Heart right ventricle (tissue), 16 donors: ENCODE results near the gene AP1G1. TPM values are rescaled to one million over a fixed set of nuclear protein-coding genes. Genes with fewer than 3 reads are reported as not detected.
A peak's percentile ranks its signal among the peaks of the same experiment; 100 is the strongest.

Experiments used
- ATAC-seq, 8 donors: fragments of 200-7000 bp; cut with Tn5 transposase; one replicate each; pipeline ENCODE4 v1.9.1; 2020; ENCODE audit warnings: mild to moderate bottlenecking in 8 of 8, moderate library complexity in 8 of 8, moderate number of reproducible peaks in 1 of 8
- DNase-seq, 2 donors: peaks; one replicate each; pipeline ENCODE4 v3.0.0-alpha.2; 2020
- H3K27ac ChIP-seq, 10 donors: fragments of 200-600 bp; sonication (generic) in 2 of 10; one replicate each; pipeline versions ENCODE4 v1.5.0 to v1.8.0; 2020 to 2022; ENCODE audit warnings: mild to moderate bottlenecking in 3 of 10
- H3K27me3 ChIP-seq, 7 donors: fragments of 200-600 bp; one replicate each; pipeline ENCODE4 v1.8.0; 2021 to 2022; ENCODE audit warnings: mild to moderate bottlenecking in 2 of 7
- H3K36me3 ChIP-seq, 9 donors: fragments of 200-600 bp; sonication (generic) in 1 of 9; one replicate each; pipeline versions ENCODE4 v1.5.0 to v1.8.0; 2020 to 2022; ENCODE audit warnings: mild to moderate bottlenecking in 2 of 9
- H3K4me1 ChIP-seq, 9 donors: fragments of 200-600 bp; sonication (generic) in 1 of 9; one replicate each; pipeline versions ENCODE4 v1.5.0 to v1.8.0; 2020 to 2022; ENCODE audit warnings: mild to moderate bottlenecking in 4 of 9
- H3K4me3 ChIP-seq, 10 donors: fragments of 200-600 bp; sonication (generic) in 2 of 10; one replicate each; pipeline versions ENCODE4 v1.5.0 to v1.8.0; 2020 to 2022; ENCODE audit warnings: mild to moderate bottlenecking in 7 of 10, moderate library complexity in 2 of 10
- H3K9me3 ChIP-seq, 11 donors: fragments of 200-600 bp in 10 of 11; sonication (generic) in 2 of 11; one replicate each; pipeline versions ENCODE4 v1.5.0 to v1.8.0; 2013 to 2022; ENCODE audit warnings: mild to moderate bottlenecking in 2 of 11, control low read depth in 1 of 11, moderate library complexity in 1 of 11
- CTCF ChIP-seq, 9 donors: fragments of 200-600 bp; sonication (generic) in 2 of 9; IDR thresholded peaks; one replicate each; pipeline versions ENCODE4 v1.5.0 to v1.8.0; 2021 to 2022; ENCODE audit warnings: antibody characterized with exemption in 9 of 9, mild to moderate bottlenecking in 5 of 9, moderate library complexity in 1 of 9
- WGBS, 2 donors: extraction: QIAGEN DNeasy Blood & Tissue Kit; methylation state at CpG; one replicate each; pipeline ENCODE4 v1.1.7; 2013; ENCODE audit warnings: inconsistent platforms in 1 of 2; 5-methylcytosine and 5-hydroxymethylcytosine counted together
- intact Hi-C, 10 donors: fragments of 100-400 bp; cut with DNase I; formaldehyde crosslinking; loops; one replicate each; pipeline versions ENCODE4 v1.11.1 to v1.14.2; 2022
- polyA plus RNA-seq, 2 donors: library from polyadenylated mRNA; stranded (reverse); fragments of 200-250 nt; gene quantifications; one replicate each; pipeline ENCODE4 v1.2.3, GENCODE V29; 2013
- total RNA-seq, 10 donors: library from RNA; stranded (reverse); fragmentation: NEBNext Ultra II Directional in 3 of 10; extraction: Animal tissue kit (Norgen Biotek cat#: 25700) in 3 of 10; gene quantifications; one replicate each; pipeline versions ENCODE4 v1.2.1 to v1.2.4, GENCODE V29; 2021 to 2023
- donor health status: Arrhythmogenic right ventricular cardiomyopathy.
- donor health status: ischemic (EF 13 %, LVEDD 7.1; RV severe dilation, severe dysfunction).
- donor health status: healthy with polysubstance abuse.
- donor health status: DM: no; HTN: yes; CAD: no.
- donor health status: DM: no; HTN: no; CAD: no.
- donor health status: ischemic (EF 25% LVEDD 6.9; RV normal size, moderate dysfunction).
- donor health status: ischemic (EF 25% LVEDD 5.7; RV mildly dilated, moderate dysfunction).
- donor health status: healthy.
- donor health status: DM: yes; HTN: yes; CAD: no.
- donor health status: Ischemic cardiomyopathy.
- donor health status: ischemic (EF 35%, LVEDD 5.7; RV mildly dilated, moderate dysfunction).
- donor health status: nonischemic (EF 11% LVEDD 7.7; RV severe dilation, severe dysfunction).
- donor health status: DM: yes; HTN: yes; CAD: no.
- donor health status: PGD.
- donor health status: ischemic (EF 29% LVEDD 5.4; RV normal size, mild dysfunction).
- donor health status: nonischemic (EF 23%, LVEDD 6.1; RV moderate dilation, normal function).

Gene AP1G1
- total and polyA plus RNA-seq, 12 donors, result 12.4 to 53.7 (median 36.1) TPM

DNA sequence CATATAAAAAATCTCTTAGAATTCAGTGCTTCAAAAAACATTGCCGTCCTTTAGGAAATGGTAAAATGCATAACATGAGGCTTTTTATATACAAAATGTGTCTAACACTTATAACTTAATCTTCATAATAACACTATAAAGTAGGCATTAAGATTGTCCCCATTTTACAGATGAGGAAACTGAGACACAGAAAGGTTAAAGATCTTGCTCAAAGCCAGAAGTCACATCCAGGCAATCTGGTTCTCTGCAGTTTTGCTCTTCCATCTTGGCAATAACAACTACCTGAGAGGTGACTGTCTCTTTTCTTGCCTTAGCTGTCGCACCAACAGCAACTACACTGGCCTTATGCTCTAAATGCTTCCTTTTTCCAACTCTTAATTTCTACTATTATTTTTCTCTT, 24.5 kb downstream of the AP1G1 start:
- Histone ChIP-seq H3K4me3 (no peak overlapping the region), H3K27me3 (no peaks in the 10 kb centered on the region), H3K36me3 (peaks cover 0 to 92% (median 18%) of the 10 kb centered on the region in 9 donors), H3K27ac (no peak overlapping the region), H3K9me3 (no peaks in the 10 kb centered on the region), H3K4me1 (peaks cover 0 to 26% (median 6%) of the 10 kb centered on the region in 9 donors)
- no peak for TF ChIP-seq CTCF (IDR thresholded peaks at IDR 0.05)
- ATAC-seq, result no peak
- DNase-seq, result no peak
- WGBS, 2 donors, result 92 to 95% methylated on average over 2 of the region's 2 CpGs
- intact Hi-C loops, result loop anchor here in 1 of 10 donors (10.0 kb wide), 1 partner anchor 61 kb away; the partner anchor contains the start of gene ATXN1L

- Histone ChIP-seq H3K9me3 (no peaks in the 10 kb centered on the region), H3K36me3 (peaks cover 0 to 91% (median 9%) of the 10 kb centered on the region in 9 donors), H3K27me3 (no peaks in the 10 kb centered on the region), H3K27ac (no peak overlapping the region), H3K4me3 (no peak overlapping the region), H3K4me1 (peaks cover 0 to 32% (median 6%) of the 10 kb centered on the region in 9 donors)
- no peak for TF ChIP-seq CTCF (IDR thresholded peaks at IDR 0.05)
- intact Hi-C loops, result loop anchor here in 1 of 10 donors (10.0 kb wide), 1 partner anchor 63 kb away; the partner anchor contains the start of gene ATXN1L
- ATAC-seq, result no peak
- no peak for DNase-seq
- WGBS, 2 donors, result 34 to 42% methylated on average over 3 of the region's 3 CpGs
These were observed 26.9 kb downstream of the AP1G1 start for GRCh38 chr16:71781741-71782140.

- Histone ChIP-seq H3K4me3 (no peak overlapping the region), H3K9me3 (no peaks in the 10 kb centered on the region), H3K27me3 (no peaks in the 10 kb centered on the region), H3K4me1 (peaks cover 0 to 32% (median 6%) of the 10 kb centered on the region in 9 donors), H3K36me3 (peaks cover 0 to 91% (median 6%) of the 10 kb centered on the region in 9 donors), H3K27ac (no peak overlapping the region)
- TF ChIP-seq CTCF (IDR thresholded peaks at IDR 0.05), result no peak
- no peak for DNase-seq
- intact Hi-C loops, result loop anchor here in 1 of 10 donors (10.0 kb wide), 1 partner anchor 64 kb away; the partner anchor contains the start of gene ATXN1L
- ATAC-seq, result peak in 1 of 8 donors; percentile 9
- 96 to 97% methylated on average over 6 of the region's 6 CpGs for WGBS, 2 donors
These were observed 28.0 kb downstream of the AP1G1 start for GRCh38 chr16:71780521-71781089.

DNA sequence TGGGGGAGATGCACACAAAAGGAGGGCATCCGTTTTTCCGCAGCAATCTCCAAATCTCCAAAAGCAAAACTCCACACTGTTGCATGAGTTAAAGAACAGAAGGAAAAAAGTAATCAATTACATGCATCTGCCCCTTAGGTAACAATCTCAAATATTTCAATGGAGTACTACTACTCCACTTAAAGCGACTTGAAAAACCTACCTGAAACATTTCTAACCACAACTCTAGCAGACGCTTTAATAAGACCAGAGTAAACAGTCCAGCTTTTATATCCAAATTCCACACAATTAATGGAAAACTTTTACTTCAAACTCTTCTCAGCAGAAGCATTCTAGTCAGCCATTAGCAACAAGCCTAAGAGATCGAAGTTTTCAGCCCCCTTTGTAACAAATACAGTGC, 29.9 kb downstream of the AP1G1 start:
- DNase-seq (no peak), ATAC-seq (no peak)
- H3K9me3 ChIP-seq, result no peaks in the 10 kb centered on the region
- 89 to 91% methylated on average over 5 of the region's 5 CpGs for WGBS, 2 donors
- no peak overlapping the region for H3K4me3 ChIP-seq
- TF ChIP-seq CTCF (IDR thresholded peaks at IDR 0.05), result no peak
- peaks cover 0 to 31% (median 6%) of the 10 kb centered on the region in 9 donors for H3K4me1 ChIP-seq
- intact Hi-C loops, result no loop called here
- no peaks in the 10 kb centered on the region for H3K27me3 ChIP-seq
- H3K36me3 ChIP-seq, result peaks cover 0 to 80% (median 6%) of the 10 kb centered on the region in 9 donors
- H3K27ac ChIP-seq, result no peak overlapping the region
